SK-N-MC (cell line): ENCODE data around the gene EID2.

Source experiments
- EZH2 ChIP-seq: fragments of 200-600 bp; sonication (generic); IDR thresholded peaks from one replicate; pipeline ENCODE4 v1.6.1; 2017; ENCODE audit warnings: antibody characterized with exemption
- POLR2AphosphoS5 ChIP-seq: IDR thresholded peaks from 2 replicates; pipeline ENCODE4 v1.6.1; 2012; ENCODE audit warnings: mild to moderate bottlenecking, low read depth, low read length, borderline replicate concordance

- TF ChIP-seq POLR2AphosphoS5 (no peak), EZH2 (no peak)
These were observed 6.9 kb downstream of the EID2 start for GRCh38 chr19:39533003-39533512.
